Activated CD4-positive, alpha-beta T cell treated with anti-CD3 and anti-CD28 coated beads, Interleukin-2, Interleukin-4, amounts not matched to agents 100 ng/mL and 50 ng/mL, durations not matched to agents 16 hours and 8 hours (primary cell): Measurements from ENCODE around the gene ZNF492.
"Not testable (repeated sequence)": the region's sequence is repeated elsewhere in the genome, so short reads cannot be mapped to it uniquely, and the experiment has no call there.

Source experiments
- DNase-seq: peaks from one replicate; pipeline ENCODE4 v3.0.0-alpha.2; 2020; ENCODE audit warnings: low spot score

Gene ZNF492

DNA sequence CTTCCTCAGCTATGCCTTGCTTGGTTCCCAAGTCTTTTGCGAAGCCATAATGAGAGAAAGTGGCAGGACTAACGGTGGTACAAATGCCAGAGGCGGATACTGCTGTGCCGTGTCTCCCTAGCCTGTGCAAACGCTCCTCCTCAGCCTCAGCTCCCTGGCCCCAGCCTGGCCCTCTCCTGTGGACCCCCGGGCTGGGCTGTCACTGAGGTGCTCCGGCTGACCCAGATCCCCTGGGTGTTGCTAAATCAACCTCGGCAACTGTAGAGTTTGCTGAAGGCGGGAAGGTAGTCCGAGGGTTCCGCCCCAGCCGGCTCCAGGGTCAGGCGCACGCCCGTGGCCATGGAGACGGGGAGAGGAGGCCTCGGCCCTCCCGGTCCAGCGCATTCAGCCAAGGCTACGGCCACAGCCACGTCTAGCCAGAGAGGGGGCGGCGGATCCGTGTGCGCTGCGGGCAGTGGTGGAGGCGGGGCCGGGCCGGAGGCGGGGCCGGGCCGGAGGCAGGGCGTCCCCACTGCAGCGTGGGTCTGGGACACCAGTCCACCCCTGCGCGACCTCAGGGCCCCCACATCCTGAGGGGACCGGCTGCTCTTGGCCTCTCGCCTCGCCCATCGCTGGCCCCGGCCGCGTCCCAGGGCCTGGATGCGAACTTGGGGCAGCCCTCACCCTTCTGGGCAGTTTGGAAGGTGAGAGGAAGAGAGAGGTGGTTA lies 16.4 kb upstream of the ZNF492 start:
- DNase-seq = no peak

DNA sequence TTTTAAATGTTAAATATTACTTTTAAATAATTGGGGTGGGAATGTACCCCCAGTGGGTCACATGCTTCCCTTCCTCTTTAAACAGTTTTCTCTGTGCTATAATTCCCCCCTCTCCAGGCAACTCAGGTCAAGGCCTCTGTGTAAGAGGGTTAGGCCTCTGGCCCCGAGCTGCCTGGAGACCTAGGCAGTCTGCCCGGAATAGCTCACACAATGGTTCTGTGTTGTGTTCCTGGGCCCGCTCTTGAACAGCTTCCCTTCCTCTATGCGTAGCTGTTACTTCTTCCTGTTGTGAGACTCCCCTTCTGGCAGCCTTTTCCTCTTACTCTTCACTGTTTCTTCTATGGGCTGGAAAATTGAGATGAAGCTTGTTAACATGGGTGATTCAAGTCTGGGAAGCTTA lies 14.8 kb upstream of the ZNF492 start:
- DNase-seq = no peak

DNA sequence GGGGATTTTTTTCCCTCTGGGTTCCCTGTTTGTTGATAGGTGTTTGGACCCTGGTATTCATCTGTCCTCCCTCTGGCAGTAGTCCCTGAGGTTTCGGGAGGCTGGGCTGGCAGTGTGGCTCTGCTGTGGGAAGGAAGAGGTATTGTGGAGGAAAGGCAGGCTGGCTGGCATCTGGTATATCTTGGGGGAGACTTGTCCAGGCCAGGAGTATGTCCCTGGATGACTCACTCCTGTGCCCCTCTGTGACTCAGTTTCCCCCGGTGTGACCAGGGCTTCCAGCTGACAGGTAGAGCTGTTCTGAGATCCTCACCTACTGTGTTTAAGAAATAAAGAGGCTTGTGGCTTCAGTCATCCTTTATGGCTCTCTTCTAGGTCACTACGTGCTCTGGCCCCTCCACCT lies 14.2 kb upstream of the ZNF492 start:
- no peak for DNase-seq

DNA sequence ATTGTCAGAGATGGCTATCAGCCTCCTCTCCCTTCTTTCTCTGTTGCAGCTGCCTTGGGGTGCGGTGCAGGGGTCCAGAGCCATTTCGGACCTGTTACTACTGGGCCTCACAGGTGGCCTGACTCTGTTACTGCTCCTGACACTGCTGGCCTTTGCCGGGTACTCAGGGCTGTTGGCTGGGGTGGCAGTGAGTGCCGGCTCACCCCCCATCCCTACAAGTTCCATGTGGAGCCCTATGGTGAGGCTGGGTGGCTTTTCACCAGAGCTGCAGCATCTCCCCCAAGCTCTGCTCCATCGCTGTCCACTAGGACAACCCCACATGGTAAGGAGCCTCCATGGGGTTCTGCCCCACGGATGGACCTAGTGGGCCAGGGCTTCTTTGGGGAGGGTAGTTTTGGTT lies 13.7 kb upstream of the ZNF492 start:
- no peak for DNase-seq

DNA sequence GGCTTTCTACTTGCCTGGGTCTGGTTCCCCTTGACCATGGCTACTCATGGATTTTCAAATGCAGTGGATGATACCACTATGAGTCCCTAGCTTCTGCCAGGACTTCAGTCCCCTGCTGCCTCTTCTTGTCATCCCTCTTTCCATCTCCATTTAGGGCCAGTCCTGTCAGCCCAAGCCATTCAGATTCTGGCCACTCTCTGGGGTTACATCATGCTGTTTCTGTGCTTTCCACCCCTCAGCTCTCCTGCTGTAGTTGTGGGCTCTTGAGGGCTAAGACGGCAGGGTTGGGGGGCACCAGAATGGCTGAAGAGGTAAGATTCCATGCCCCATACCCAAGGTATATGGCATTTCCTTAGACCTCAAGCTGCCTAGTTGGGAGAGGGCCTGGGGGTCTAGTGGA lies 13.2 kb upstream of the ZNF492 start:
- DNase-seq = no peak

DNA sequence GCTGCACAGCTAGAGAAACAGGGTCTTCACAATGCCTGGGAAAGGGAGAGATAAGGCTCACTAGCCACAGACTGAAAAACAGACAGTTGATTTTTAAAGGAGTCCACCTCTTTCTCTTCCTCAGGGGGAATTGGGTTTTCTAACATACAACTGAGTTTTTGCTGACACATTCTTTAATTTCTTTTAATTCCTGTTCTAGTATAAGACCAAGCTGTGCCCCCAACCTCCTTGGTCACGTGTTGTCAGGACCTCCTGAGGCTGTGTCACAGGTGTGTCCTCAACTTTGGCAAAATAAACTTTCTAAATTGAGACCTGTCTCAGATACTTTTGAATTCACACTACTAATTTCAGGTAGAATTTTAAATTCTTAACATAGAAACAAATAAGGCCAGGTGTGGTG lies 12.1 kb upstream of the ZNF492 start:
- no peak for DNase-seq

DNA sequence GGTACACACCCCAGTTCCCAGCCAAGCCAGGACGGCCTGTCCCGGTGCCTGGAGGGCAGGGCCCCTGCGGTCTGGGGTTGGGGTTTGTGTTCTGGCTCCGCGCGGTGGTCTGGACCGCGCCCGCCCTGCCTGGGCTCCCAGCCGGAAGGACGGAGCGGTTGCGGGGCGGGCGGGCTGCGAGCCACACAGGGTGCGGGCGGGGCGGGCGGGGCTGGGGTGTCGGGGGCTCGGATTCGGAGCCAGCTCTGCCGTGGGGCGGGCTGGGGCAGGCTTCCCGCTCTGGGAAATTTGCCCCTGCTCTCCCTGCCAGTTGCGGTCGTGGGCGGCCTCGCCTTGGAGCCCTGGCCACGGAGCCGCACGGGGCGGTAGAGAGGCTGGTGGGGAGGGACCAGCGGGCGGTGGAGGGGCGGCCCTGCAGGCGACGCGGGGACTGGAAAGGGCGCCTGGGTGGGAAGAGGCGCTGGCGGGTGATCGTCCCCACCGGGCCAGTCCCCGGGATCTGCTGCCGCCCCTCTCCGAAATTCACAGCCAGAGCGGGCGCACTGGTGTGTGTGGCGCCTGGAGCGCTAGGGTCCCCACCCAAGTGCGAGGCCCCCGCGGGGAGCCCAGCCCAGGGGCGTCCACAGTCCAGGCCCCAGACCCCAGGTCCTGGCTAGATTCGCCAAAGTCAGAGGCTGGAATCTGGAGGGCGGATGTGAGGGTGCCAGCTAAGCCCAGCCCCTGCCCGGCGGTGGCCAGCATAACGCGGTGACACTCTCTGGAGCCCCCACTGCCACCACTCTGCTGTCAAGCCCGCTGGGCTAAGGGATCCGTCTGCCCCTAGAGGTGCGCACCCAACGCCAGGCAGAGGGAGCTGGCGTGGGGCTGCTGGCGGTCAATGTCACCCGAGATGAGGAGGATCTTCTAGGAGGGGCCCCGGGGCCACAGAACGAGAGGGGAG lies 11.0 kb upstream of the ZNF492 start:
- no peak for DNase-seq

DNA sequence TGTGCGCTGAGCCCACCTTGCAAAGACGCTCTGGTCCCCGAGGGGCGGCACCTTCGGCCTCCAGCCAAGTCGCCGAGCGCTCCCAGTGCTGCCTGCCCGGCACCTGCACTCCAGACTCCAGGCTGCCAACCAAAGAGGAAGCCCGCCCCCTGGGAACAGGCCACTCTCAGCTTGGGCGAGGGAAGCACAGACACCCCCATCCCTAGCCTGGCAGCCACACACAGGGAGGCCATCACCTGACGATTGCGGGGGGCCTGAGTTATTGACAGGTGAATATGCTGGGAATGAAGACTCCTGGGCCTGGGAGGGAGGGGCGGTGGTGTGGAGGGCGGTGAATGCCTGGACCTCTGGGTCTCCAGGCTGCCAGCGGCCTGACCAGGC lies 10.3 kb upstream of the ZNF492 start:
- DNase-seq = no peak

DNA sequence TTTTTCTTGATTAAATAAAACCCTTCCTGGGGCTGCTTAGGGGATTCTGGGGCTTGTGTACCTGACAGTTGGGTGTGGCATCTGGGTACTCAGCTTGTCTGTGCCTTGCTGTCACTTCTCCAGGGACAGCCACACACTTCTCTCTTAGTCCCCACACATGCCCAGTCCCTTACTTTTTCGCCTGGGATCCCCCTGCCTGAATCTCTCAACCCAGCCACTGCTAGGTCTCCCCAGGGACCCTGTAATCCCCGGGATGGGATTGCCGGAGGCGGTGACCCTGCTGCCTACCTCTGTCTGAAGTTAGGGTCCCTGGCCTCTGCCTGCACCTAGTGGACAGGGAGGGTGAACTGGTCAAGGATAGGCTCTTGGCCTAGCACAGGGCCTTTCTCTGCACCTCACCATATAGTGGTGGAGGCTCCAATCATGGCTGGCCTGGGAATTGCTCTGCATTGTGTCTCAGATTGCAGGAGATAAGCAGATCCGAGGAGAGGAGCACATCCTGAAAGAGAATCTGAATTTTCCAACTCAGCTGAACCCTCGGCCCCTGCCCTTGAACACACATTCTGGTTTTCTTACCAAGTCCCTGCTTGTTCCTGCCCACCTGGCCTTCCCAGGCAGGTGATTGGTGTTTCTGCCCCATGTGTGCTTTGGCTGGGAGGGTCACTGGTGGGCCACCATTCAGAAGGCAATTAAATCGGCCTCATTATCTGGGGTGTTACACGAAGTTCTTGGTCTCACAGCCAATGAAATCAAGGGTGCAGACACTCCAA lies 8.7 kb upstream of the ZNF492 start:
- DNase-seq = no peak

DNA sequence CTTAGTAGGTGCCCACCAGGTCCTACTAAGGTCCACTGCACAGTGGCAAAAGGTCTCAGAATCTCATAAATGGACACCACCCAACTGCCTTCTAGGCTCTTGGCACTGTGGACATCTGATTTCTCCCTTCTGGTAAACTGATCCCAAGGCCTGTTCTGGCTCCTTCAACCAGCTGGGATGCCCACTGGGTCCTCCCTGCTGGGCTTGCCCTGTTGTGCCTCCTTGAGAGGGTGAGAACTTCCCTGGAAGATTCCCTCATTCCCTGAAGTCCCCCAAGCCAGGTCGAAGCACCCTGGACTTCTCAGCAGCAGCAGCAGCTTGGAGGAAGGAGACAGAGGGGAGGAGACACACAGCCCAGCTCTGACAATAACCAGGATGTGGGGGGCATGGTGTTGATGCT lies 6.6 kb upstream of the ZNF492 start:
- no peak for DNase-seq

DNA sequence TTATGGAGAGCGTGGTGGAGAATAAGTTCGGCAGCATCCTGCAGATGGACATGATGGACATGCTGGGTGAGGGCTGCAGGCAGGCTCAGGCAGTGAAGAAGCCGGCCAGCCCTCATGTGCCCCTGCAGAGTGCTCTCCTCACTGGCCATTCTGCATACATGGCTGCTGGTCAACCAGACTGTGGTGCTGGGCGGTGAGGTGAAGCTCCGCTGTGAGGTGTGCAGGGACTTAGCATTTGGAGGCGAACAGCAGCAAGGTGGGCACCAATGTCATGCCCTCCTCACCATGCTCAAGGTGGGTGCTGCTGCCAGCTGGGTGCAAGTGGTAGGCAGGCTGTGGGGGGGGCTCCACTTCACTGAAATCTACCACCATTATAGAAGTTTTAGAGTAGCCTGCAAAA lies 5.7 kb upstream of the ZNF492 start:
- no peak for DNase-seq

DNA sequence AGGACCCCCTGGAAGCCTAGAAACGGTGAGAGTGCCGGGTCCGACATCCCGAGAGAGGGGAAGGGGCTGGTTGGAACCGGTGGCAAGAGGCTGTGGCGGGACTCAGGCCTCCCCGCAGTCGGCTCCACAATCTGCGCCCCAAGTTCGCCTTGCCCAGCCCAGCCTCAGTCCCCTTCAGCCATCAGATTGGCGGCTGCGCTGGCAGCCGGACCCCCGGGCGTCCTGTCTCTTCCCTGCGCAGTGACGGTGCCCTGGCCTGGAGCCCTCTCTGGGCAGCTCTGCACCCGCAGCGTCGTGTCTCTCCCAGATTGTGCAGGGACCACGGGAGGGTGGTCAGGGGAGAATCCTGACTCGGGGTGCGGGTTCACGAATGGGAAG lies 315 bp downstream of the ZNF492 start:
- no peak for DNase-seq

DNA sequence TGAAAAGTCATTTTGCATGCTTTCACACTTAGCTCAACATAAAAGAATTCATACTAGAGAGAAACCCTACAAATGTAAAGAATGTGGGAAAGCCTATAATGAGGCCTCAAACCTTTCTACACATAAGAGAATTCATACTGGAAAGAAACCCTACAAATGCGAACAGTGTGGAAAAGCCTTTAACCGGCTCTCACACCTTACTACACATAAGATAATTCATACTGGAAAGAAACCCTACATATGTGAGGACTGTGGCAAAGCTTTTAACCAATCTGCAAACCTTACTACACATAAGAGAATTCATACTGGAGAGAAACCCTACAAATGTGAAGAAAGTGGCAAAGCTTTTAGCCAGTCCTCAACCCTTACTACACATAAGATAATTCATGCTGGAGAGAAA lies 51.4 kb downstream of the ZNF492 start:
- DNase-seq = not testable (repeated sequence)

DNA sequence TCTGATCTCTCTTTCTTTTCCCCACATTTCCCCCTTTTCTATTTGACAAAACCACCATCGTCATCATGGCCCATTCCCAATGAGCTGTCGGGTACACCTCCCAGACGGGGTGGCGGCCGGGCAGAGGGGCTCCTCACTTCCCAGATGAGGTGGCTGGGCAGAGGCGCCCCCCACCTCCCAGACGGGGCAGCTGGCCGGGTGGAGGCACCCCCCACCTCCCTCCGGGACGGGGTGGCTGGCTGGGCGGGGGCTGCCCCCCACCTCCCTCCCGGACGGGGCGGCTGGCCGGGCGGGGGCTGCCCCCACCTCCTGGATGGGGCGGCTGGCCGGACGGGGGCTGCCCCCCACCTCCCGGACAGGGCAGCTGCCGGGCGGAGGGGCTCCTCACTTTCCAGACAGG lies 68.5 kb downstream of the ZNF492 start:
- not testable (repeated sequence) for DNase-seq

DNA sequence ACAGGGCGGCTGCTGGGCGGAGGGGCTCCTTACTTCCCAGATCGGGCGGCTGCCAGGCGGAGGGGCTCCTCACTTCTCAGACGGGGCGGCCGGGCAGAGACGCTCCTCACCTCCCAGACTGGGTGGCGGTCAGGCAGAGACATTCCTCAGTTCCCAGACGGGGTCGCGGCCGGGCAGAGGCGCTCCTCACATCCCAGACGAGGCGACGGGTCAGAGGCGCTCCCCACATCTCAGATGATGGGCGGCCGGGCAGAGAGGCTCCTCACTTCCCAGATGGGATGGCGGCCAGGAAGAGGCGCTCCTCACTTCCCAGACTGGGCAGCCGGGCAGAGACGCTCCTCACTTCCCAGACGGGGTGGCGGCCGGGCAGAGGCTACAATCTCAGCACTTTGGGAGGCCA lies 69.0 kb downstream of the ZNF492 start:
- DNase-seq = not testable (repeated sequence)

DNA sequence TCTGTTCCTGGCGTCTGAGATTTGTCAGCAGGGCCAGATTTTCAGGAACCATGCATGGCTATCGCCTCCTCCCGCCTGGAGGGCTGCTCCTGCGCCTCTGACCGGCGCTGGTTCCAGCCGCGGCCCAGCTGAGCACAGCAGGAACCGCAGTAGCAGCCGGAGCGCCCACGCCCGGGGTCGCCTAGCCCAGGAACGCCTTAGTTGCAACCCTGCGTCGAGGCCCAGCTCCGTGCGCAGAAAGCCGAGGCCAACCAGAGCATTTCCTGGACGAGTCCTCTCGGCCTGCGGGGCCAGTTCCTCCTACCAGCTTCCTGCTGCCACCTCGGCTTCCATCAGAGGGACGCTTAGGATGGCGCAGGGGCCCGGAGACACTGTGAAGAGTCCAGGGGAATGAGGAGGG lies 74.9 kb downstream of the ZNF492 start:
- DNase-seq = no peak
